Duodenal mucosa (tissue), 2 donors: ENCODE measurements around the gene SNUPN.

Experiments used
- H3K27ac ChIP-seq: one replicate; pipeline ENCODE4 v1.7.0; 2013; ENCODE audit warnings: low read depth, low read length
- H3K27me3 ChIP-seq, 2 donors: one replicate each; pipeline ENCODE4 v1.7.0; 2013; ENCODE audit warnings: low read length in 2 of 2, control low read depth in 1 of 2; ENCODE audit not compliant: insufficient read depth in 2 of 2, control insufficient read depth in 1 of 2
- H3K36me3 ChIP-seq, 2 donors: one replicate each; pipeline ENCODE4 v1.7.0; 2013; ENCODE audit warnings: low read length in 2 of 2, control low read depth in 1 of 2; ENCODE audit not compliant: insufficient read depth in 2 of 2, control insufficient read depth in 1 of 2
- H3K4me1 ChIP-seq, 2 donors: one replicate each; pipeline ENCODE4 v1.7.0; 2013; ENCODE audit warnings: low read length in 2 of 2, control low read depth in 1 of 2; ENCODE audit not compliant: insufficient read depth in 2 of 2, control insufficient read depth in 1 of 2
- H3K4me3 ChIP-seq, 2 donors: one replicate each; pipeline ENCODE4 v1.7.0; 2013; ENCODE audit warnings: low read length in 2 of 2, low read depth in 1 of 2
- H3K9ac ChIP-seq, 2 donors: one replicate each; pipeline ENCODE4 v1.7.0; 2013; ENCODE audit warnings: low read length in 2 of 2, low read depth in 1 of 2
- H3K9me3 ChIP-seq, 2 donors: one replicate each; pipeline ENCODE4 v1.7.0; 2013; ENCODE audit warnings: low read length in 2 of 2, control low read depth in 1 of 2; ENCODE audit not compliant: control insufficient read depth in 1 of 2

SNUPN gene

DNA sequence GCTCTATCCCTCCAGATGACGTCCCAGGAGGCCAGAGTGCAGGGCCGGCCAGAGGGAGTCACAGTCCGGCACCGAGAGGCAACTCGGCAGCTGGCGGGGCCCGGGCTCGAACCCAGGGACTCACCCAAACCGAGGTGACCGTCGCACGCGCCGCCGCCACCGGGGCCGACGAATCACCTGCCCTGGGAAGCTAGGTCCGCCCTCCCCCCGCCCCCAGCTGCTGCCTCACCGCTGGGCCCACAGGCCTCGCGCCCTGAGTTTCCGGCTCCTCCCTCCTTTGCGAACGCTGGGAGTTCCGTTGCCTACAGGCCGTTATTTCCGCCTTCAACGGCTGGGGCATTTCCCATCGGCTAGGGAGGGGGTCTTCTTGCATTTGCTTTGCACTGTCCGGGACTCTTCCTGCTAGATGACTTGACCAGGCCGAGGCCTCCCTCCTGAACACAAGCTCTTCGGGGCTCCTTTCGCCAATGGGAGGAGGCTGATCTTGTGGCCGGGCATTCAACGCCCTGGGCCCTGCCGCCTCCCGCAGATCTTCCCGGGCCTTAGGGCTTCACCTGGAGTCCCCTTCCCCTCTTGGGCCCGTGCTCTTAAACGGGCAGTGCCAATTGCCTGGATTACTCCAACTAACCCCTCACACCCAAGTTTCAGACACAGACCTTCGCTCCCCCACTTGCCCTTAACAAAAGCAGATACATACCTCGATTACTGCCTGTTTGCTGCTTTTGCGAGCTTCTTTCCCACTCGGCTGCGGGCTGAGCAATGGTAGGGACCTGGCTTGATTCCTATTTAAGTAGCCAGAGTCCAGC lies at the start of gene SNUPN:
Gene SNUPN, minus strand, starts transcription at position 184 of the 806 bp plus-strand sequence. CDS start 4,674 bp downstream, outside the sequence.
- Histone ChIP-seq H3K4me1 (peaks cover 13 to 15% of the 10 kb centered on the region in 2 donors), H3K4me3 (peak within 1 kb of the TSS; percentile 85 to 94), H3K27ac (peak within 1 kb of the TSS; percentile 86), H3K9me3 (no peaks in the 10 kb centered on the region), H3K9ac (peak within 1 kb of the TSS; percentile 76 to 93), H3K27me3 (no peaks in the 10 kb centered on the region), H3K36me3 (no peaks in the 10 kb centered on the region)

DNA sequence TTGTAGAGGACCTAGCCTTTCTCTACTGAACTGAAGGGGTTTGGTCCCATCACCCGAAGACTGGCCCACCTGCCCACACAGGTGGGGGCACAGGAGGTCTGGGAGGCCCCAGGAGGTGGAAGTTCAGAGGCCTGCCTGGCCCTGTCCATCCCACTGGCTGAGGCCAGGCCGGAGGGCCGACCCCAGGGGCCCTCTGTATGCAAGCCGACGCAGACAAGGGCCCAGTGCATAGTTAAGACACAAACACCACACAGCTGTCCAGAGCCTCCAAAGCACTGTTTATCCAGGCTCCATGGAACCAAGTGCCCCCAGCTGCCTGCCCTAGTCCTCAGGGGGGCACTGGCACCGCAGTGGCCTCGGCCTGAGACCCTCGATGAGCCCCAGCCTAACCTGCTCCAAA lies 48.8 kb upstream of the SNUPN start:
- no peak overlapping the region for H3K9ac ChIP-seq
- H3K27ac ChIP-seq, result no peak overlapping the region
- H3K4me3 ChIP-seq, result no peak overlapping the region
- H3K4me1 ChIP-seq, result peaks cover 7 to 18% of the 10 kb centered on the region in 2 donors
- H3K27me3 ChIP-seq, result no peaks in the 10 kb centered on the region
- H3K9me3 ChIP-seq, result no peaks in the 10 kb centered on the region
- H3K36me3 ChIP-seq, result no peaks in the 10 kb centered on the region

DNA sequence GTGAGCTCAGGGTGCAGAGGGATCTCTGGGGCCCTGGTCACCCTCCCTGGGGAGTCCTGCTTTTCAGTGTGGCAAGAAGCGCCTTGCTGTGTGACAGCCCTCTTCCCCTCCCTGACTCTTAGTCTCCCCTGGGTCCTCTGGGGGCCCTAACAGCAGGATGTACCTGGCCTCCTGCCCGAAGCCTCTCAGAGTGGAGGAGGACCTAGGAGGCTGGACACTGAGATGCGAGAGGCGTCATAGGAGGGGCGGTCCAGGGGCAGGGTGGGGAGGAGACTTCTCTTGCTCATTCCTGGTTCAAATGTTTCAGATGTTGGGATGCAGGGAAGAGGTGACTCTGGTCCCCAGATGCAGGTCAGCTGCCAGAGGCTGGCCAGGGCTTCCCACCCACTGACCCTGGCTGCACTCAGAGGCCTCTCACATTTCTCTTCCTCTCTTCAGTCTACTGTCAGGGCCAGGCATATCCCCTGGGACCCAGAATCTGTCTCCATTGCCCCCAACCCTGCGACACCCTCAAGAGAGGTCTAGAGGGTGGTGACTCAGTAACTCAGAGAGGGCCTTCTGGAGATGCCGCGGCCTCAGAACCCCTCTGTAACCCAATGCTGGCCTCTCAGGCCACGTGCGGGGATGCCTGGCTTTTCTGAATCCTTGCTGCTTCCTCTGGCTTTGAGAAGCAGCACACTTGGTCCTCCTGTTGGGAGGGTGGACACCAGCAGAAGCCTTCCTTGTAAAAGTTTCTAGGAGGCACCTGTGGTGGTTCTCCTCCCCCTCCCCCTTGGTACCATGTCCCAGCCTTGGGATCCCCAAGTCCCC lies 48.1 kb upstream of the SNUPN start:
- no peak overlapping the region for H3K4me3 ChIP-seq
- no peaks in the 10 kb centered on the region for H3K9me3 ChIP-seq
- H3K9ac ChIP-seq, result peak overlapping the region in 1 of 2 donors; percentile 18
- peaks cover 7 to 18% of the 10 kb centered on the region in 2 donors for H3K4me1 ChIP-seq
- H3K36me3 ChIP-seq, result no peaks in the 10 kb centered on the region
- no peaks in the 10 kb centered on the region for H3K27me3 ChIP-seq
- no peak overlapping the region for H3K27ac ChIP-seq

DNA sequence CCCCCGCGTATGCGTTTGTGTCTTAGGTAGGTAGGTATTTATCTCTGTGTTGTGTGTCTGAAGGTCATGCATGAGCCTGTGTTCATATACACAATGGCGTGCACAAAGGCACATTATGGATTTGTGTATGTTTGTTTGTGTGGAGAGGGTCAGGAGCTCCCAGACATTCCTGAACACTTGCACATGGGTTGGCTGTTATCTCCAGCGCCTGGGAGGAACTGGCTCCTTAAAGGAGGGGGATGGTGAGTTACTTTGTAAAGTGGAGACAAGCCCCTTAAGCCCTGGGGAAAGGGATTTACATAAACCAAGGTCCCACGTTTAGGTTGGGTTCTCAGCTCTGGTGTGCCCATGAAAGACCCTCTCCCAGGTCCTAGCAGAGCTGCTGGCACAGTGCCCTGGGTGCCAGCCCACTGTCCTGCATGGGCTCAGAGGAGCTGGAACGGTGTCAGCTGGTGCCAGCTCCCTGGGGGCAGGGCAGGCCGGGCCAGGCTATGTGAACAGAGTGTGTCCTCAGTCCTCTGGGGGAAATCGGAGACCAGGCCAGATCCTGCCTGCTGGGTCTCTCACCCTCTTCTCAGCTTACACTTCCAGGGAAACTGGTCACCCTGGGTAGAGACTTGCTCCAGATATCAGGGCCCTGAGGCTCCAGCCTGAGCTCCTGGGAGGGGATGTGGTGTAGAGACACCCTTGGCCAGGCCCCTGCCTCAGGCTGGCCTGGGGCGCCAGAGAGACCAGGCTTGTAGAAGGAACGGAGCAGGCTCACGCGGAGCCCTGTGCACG lies 47.3 kb upstream of the SNUPN start:
- H3K9me3 ChIP-seq, result no peaks in the 10 kb centered on the region
- H3K4me1 ChIP-seq, result peaks cover 7 to 15% of the 10 kb centered on the region in 2 donors
- no peak overlapping the region for H3K4me3 ChIP-seq
- peak overlapping the region in 1 of 2 donors; percentile 18 for H3K9ac ChIP-seq
- no peaks in the 10 kb centered on the region for H3K27me3 ChIP-seq
- no peak overlapping the region for H3K27ac ChIP-seq
- H3K36me3 ChIP-seq, result no peaks in the 10 kb centered on the region

DNA sequence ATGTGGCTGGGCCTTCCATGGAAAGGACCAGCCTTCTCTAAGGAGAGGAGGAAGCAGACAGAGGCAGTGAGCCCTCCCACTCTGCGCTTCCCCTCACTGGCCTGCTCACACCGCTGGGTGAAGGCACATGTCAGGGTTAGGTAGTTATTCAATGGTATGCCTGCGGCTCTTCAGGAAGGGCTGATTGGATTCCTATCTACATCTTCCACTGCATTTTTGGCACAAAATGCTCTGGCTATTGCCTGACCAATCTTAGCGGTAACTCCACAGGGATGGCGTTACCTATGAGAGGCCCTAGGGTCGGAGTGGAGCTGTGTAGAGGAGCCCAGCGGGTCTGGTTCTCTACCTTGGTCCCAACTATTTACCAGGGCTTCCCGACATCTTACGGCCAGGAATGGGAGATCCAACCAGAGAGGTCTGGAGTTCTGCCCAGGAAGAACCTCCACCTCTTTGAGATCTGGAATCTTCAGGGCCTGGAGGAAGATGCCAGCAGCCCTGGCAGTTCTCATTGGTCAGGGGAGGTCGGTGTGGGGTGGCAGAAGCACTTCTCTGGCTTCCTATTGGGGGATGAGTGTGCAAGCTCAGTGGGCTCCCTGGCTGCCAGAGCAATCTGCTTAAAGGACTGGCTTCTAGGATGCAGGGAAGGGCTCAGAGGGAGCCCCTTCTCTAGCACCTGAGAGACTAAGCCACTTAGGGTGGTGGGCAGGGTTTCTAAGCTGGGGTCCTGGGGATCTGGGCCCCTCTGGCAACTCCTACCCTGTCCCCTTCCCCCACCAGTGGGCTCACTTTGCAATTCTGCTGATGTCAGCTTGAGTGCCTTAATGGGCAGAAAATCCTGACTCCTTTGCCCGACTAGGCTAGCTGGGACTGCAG lies 46.4 kb upstream of the SNUPN start:
- Histone ChIP-seq H3K27me3 (no peaks in the 10 kb centered on the region), H3K4me3 (no peak overlapping the region), H3K9me3 (no peaks in the 10 kb centered on the region), H3K4me1 (peaks cover 11 to 16% of the 10 kb centered on the region in 2 donors), H3K36me3 (no peaks in the 10 kb centered on the region), H3K9ac (no peak overlapping the region), H3K27ac (no peak overlapping the region)

DNA sequence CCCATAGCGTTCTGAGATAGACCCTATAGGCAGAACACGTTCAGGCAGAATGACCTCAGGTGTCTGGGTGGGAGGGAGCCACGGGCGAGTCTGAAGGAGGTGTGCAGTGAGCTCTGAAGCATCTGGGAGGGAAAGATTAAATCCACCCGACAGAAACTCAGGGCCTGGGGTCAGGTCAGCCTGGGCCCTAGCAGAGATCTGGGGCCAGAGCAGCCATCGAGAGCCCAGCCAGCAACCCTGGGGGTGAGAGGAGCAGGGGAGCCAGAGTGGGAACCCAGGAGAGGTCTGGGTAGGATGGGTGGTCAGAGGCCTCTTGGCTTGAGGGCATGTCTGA lies 44.3 kb upstream of the SNUPN start:
- no peak overlapping the region for H3K4me3 ChIP-seq
- peaks cover 18 to 27% of the 10 kb centered on the region in 2 donors for H3K4me1 ChIP-seq
- no peaks in the 10 kb centered on the region for H3K27me3 ChIP-seq
- no peak overlapping the region for H3K27ac ChIP-seq
- no peak overlapping the region for H3K9ac ChIP-seq
- H3K36me3 ChIP-seq, result no peaks in the 10 kb centered on the region
- no peaks in the 10 kb centered on the region for H3K9me3 ChIP-seq

DNA sequence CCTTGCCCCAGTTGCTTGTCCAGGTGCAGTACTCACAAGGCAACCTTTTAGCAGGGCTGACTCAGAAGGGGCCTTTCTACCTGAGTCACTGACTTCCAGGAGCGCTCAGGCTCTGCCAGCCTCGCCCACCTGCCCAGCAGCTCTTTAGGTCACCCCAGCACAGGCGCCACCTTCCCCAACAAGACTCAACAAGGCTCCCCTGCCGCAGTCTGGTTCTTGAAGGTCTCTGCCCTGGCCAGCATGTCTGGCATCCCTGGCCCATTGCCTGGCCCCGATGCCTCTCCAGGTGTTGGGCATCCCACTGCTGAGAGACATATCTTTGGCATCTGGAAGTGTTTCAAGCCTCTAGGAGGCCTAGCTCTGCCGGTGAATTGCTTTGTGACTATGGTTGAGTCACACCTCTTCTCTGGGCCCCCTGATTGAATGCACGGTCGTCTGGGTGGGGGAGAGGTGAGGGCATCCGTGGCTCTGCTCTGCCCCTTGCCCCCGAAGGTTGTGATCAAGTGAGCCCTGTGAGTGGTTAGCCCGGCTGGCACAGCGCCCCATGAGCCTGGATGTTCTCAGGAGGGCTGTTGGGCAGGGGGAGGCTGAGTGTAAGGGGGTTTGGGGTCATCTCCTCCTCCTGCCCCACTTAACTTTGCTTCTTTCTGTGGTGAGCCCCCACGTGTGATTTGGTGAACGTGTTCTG lies 43.8 kb upstream of the SNUPN start:
- peaks cover 23 to 32% of the 10 kb centered on the region in 2 donors for H3K4me1 ChIP-seq
- no peaks in the 10 kb centered on the region for H3K36me3 ChIP-seq
- no peak overlapping the region for H3K4me3 ChIP-seq
- H3K27me3 ChIP-seq, result no peaks in the 10 kb centered on the region
- H3K27ac ChIP-seq, result no peak overlapping the region
- no peaks in the 10 kb centered on the region for H3K9me3 ChIP-seq
- no peak overlapping the region for H3K9ac ChIP-seq

DNA sequence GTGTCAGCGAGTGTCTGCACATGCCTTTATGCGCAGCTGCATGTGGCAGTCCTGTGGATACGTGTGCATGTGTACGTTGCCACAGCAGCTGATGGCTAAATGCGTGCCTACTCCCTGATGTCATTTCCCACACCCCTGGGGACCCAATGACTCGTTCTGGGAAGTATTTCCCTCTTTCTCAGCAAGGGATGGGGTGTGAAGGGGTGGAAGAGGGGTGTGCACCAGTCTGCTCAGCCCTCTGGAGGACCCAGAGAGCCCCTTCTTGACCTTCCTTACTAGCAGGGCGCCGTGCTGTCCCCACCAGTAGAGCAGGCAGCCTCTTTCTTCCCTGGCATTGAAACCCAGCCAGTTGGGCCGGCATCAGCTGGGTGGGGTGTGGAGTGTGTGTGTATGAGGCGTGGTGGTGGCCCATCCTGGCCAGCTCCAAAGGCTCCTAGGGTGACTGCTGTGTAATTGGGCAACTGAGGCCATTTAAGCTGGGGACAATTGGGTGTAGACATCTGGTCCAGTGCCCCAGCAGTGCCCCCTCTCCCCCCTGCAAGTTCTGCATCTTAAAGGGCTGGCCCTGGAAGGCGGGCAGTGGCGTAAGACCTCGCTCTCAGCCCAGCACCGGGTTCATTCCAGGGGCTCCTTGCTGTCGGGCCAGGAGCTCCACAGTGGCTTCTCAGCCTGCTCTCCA lies 41.4 kb upstream of the SNUPN start:
- H3K27ac ChIP-seq, result peak overlapping the region; percentile 3
- peak overlapping the region in 1 of 2 donors; percentile 13 for H3K9ac ChIP-seq
- no peak overlapping the region for H3K4me3 ChIP-seq
- peaks cover 30 to 42% of the 10 kb centered on the region in 2 donors for H3K4me1 ChIP-seq
- H3K36me3 ChIP-seq, result no peaks in the 10 kb centered on the region
- no peaks in the 10 kb centered on the region for H3K9me3 ChIP-seq
- H3K27me3 ChIP-seq, result no peaks in the 10 kb centered on the region
